GM12878 (cell line): Measurements from ENCODE around the gene ABCA3. TPM values are rescaled to one million over a fixed set of nuclear protein-coding genes. Genes with fewer than 3 reads are reported as not detected.

Experiments used
- ATAC-seq: fragments of 200-7000 bp; cut with Tn5 transposase; 3 replicates; pipeline ENCODE4 v1.9.1; 2020; ENCODE audit warnings: mild to moderate bottlenecking, moderate library complexity
- BruUV-seq: library from RNA; stranded (reverse); fragments of 400-500 nt; replicated peaks from 2 replicates; lab custom pipeline; 2021; lab: Mats Ljungman, UMichigan
- CTCF ChIA-PET: fragments of 300-600 bp; sonication (Branson Sonifier 250); formaldehyde crosslinking; extraction: SDS; loops from one replicate; lab custom pipeline; 2021; ENCODE audit warnings: inconsistent platforms; lab: Yijun Ruan, JAX
- POLR2A ChIA-PET: fragments of 350-600 bp; formaldehyde crosslinking; extraction: SDS; loops from one replicate; lab custom pipeline; 2021; ENCODE audit warnings: inconsistent platforms; lab: Charles Lee
- RAD21 ChIA-PET: fragments of 300-600 bp; sonication (Branson Sonifier 250); formaldehyde crosslinking; loops from one replicate; lab custom pipeline; 2023; ENCODE audit warnings: antibody characterized with exemption; ENCODE audit not compliant: unreplicated experiment; lab: Charles Lee
- SMC1A ChIA-PET: fragments of 300-600 bp; sonication (Branson Sonifier 250); formaldehyde crosslinking; loops from one replicate; lab custom pipeline; 2023; ENCODE audit not compliant: unreplicated experiment, uncharacterized antibody; lab: Charles Lee
- DNase-seq: peaks from one replicate; pipeline ENCODE4 v3.0.0-alpha.2; 2011; ENCODE audit warnings: low read depth, low spot score
- FAIRE-seq: peaks from 3 replicates; lab custom pipeline; 2011; peaks lifted over from hg19 to GRCh38; lab: Jason Lieb, UNC
- H2AFZ ChIP-seq: 2 replicates; pipeline ENCODE4 v1.6.0; 2011; ENCODE audit warnings: low read depth, low read length, control low read depth; ENCODE audit not compliant: control insufficient read depth
- H3K27ac ChIP-seq: 2 replicates; pipeline ENCODE4 v1.5.1; 2011; ENCODE audit warnings: control low read depth; ENCODE audit not compliant: control insufficient read depth, insufficient read depth
- H3K27me3 ChIP-seq, 2 experiments: replicated peaks in 1 of 2; 2 replicates each; pipeline versions ENCODE4 v1.6.0 to v1.6.1; 2011; ENCODE audit warnings: low read length in 1 of 2; ENCODE audit not compliant: control insufficient read depth in 2 of 2, insufficient read depth in 2 of 2
- H3K36me3 ChIP-seq, 2 experiments: 2 replicates each; pipeline ENCODE4 v1.5.1; 2011; ENCODE audit warnings: low read length in 1 of 2; ENCODE audit not compliant: control insufficient read depth in 2 of 2, insufficient read depth in 2 of 2
- H3K4me1 ChIP-seq: 2 replicates; pipeline ENCODE4 v1.6.1; 2011; ENCODE audit warnings: mild to moderate bottlenecking, low read length, moderate library complexity, mixed read lengths; ENCODE audit not compliant: control insufficient read depth, insufficient read depth
- H3K4me2 ChIP-seq: 2 replicates; pipeline ENCODE4 v1.6.0; 2011; ENCODE audit warnings: control low read depth; ENCODE audit not compliant: control insufficient read depth, insufficient read depth
- H3K4me3 ChIP-seq: fragments of 200-600 bp; sonication (generic); 2 replicates; pipeline ENCODE4 v1.5.1; 2016
- H3K79me2 ChIP-seq: 2 replicates; pipeline ENCODE4 v1.6.0; 2011; ENCODE audit warnings: low read length; ENCODE audit not compliant: control insufficient read depth, insufficient read depth
- H3K9ac ChIP-seq: 2 replicates; pipeline ENCODE4 v1.8.0; 2011; ENCODE audit warnings: low read length, control low read depth, mixed read lengths; ENCODE audit not compliant: control insufficient read depth, insufficient read depth
- H3K9me3 ChIP-seq: replicated peaks from 3 replicates; pipeline ENCODE4 v1.5.1; 2011; ENCODE audit warnings: mild to moderate bottlenecking, low read length; ENCODE audit not compliant: control insufficient read depth, insufficient read depth
- H4K20me1 ChIP-seq: 2 replicates; pipeline ENCODE4 v1.6.0; 2011; ENCODE audit not compliant: control insufficient read depth, insufficient read depth
- CBFB ChIP-seq: IDR thresholded peaks from 2 replicates; pipeline ENCODE4 v1.6.1; 2016; ENCODE audit warnings: antibody characterized with exemption, low read depth
- CBX5 ChIP-seq: sonication (generic); IDR thresholded peaks from 2 replicates; pipeline ENCODE4 v1.6.1; 2016; ENCODE audit warnings: low read depth, moderate library complexity, mild to moderate bottlenecking, inconsistent platforms
- NBN ChIP-seq: fragments of 450-650 bp; IDR thresholded peaks from 2 replicates; pipeline ENCODE4 v1.6.1; 2016
- WGBS: methylation state at CpG from one replicate; pipeline ENCODE4 v1.1.6; 2016; ENCODE audit warnings: low lambda C conversion rate; ENCODE audit not compliant: insufficient replicate concordance, insufficient coverage; ENCODE audit errors: missing lambda C conversion rate; 5-methylcytosine and 5-hydroxymethylcytosine counted together
- in situ Hi-C: fragments of 300-500 bp; cut with MboI; formaldehyde crosslinking; loops from 9 replicates; pipeline ENCODE4 v1.14.3; 2018; ENCODE audit warnings: mixed read lengths
- intact Hi-C: fragments of 100-400 bp; cut with micrococcal nuclease; formaldehyde crosslinking; loops from one replicate; pipeline ENCODE4 v1.14.2; 2022; ENCODE audit not compliant: unreplicated experiment
- polyA plus RNA-seq, 11 experiments: library from polyadenylated mRNA; depleted of rRNA in 4 of 11; unstranded in 6 of 11; stranded (reverse) in 5 of 11; fragments of >200 nt; fragmentation: Nextera tagmentation in 4 of 11; fragmentation: Illumina TruSeq in 1 of 11; extraction: Ambion mirVana in 4 of 11; extraction: Trizol in 1 of 11; gene quantifications; 1 replicate in 1 of 11; 2 replicates in 10 of 11; pipeline versions ENCODE4 v1.2.1 to v1.2.3, GENCODE V29; 2011 to 2016; ENCODE audit warnings: inconsistent platforms in 2 of 11, missing spikeins in 2 of 11, low read depth in 1 of 11
- total RNA-seq, 4 experiments: library from RNA; depleted of rRNA in 3 of 4; stranded (reverse); fragments of >200 nt in 3 of 4; fragmentation: Illumina TruSeq in 1 of 4; extraction: Trizol in 1 of 4; gene quantifications; 2 replicates each; pipeline versions ENCODE4 v1.2.1 to v1.2.3, GENCODE V29; 2013 to 2021
- TF ChIP-seq, protein P1 (sequence below): fragments of 450-650 bp; IDR thresholded peaks from 2 replicates; pipeline ENCODE4 v1.6.1; 2016; ENCODE audit warnings: mild to moderate bottlenecking, moderate library complexity, borderline replicate concordance
- TF ChIP-seq, protein P2 (sequence below): fragments of 450-650 bp; IDR thresholded peaks from 2 replicates; pipeline ENCODE4 v1.6.1; 2017; ENCODE audit warnings: mild to moderate bottlenecking, low read depth, inconsistent platforms; ENCODE audit not compliant: poor library complexity, severe bottlenecking

Gene ABCA3
- total and polyA plus RNA-seq, 10 of the 15 experiments (the other 5 are each of a cell fraction or from before 2014, with no cell fraction given), result 0.71 to 17.6 (median 6.7) TPM

- Histone ChIP-seq H3K27ac (peak overlapping the region; percentile 76), H3K4me3 (peak overlapping the region; percentile 84), H3K9me3 (no peaks in the 10 kb centered on the region), H3K36me3 (peaks cover 8 to 17% of the 10 kb centered on the region in 2 experiments; a peak in 3 of 4 replicates), H3K27me3 (no peaks in the 10 kb centered on the region), H3K4me1 (peaks cover 13% of the 10 kb centered on the region), H3K79me2 (peaks cover 13% of the 10 kb centered on the region), H4K20me1 (no peaks in the 10 kb centered on the region), H2AFZ (peak overlapping the region; percentile 60), H3K9ac (peak overlapping the region; percentile 80), H3K4me2 (peak overlapping the region; percentile 94)
- ATAC-seq (no peak; the same call in 2 of the 3 replicates), DNase-seq (no peak), FAIRE-seq (no peak)
- ChIA-PET CTCF (interaction anchor here (0.6 to 2.5 kb wide), 13 partner anchors 13 to 287 kb away, joined by 3 to 14 read pairs (median 3); no protein-coding TSS in a partner anchor), POLR2A (interaction anchor here (0.9 to 2.5 kb wide), 6 partner anchors 18 to 282 kb away, joined by 3 to 9 read pairs (median 5); partner anchors contain the start of genes CCNF and TRAF7), RAD21 (interaction anchor here (0.6 to 2.7 kb wide), 10 partner anchors 19 to 114 kb away, joined by 3 to 14 read pairs (median 4); partner anchors contain the start of genes PGP, PKD1 and TRAF7), SMC1A (interaction anchor here (1.1 to 1.9 kb wide), 8 partner anchors 18 to 251 kb away, joined by 3 to 6 read pairs (median 4); partner anchors contain the start of gene TRAF7)
- WGBS, result 4% methylated on average over 27 of the region's 35 CpGs
- intact Hi-C loops (loop anchor here (2.0 to 5.0 kb wide), 2 partner anchors 28 to 43 kb away; partner anchors contain the start of genes E4F1 and MLST8), in situ Hi-C loops (no loop called here)
- TF ChIP-seq, protein P1, sequence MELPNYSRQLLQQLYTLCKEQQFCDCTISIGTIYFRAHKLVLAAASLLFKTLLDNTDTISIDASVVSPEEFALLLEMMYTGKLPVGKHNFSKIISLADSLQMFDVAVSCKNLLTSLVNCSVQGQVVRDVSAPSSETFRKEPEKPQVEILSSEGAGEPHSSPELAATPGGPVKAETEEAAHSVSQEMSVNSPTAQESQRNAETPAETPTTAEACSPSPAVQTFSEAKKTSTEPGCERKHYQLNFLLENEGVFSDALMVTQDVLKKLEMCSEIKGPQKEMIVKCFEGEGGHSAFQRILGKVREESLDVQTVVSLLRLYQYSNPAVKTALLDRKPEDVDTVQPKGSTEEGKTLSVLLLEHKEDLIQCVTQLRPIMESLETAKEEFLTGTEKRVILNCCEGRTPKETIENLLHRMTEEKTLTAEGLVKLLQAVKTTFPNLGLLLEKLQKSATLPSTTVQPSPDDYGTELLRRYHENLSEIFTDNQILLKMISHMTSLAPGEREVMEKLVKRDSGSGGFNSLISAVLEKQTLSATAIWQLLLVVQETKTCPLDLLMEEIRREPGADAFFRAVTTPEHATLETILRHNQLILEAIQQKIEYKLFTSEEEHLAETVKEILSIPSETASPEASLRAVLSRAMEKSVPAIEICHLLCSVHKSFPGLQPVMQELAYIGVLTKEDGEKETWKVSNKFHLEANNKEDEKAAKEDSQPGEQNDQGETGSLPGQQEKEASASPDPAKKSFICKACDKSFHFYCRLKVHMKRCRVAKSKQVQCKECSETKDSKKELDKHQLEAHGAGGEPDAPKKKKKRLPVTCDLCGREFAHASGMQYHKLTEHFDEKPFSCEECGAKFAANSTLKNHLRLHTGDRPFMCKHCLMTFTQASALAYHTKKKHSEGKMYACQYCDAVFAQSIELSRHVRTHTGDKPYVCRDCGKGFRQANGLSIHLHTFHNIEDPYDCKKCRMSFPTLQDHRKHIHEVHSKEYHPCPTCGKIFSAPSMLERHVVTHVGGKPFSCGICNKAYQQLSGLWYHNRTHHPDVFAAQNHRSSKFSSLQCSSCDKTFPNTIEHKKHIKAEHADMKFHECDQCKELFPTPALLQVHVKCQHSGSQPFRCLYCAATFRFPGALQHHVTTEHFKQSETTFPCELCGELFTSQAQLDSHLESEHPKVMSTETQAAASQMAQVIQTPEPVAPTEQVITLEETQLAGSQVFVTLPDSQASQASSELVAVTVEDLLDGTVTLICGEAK, result peak; percentile 46; the same call in 1 of the 2 replicates
- no peak for TF ChIP-seq CBFB
- no peak for TF ChIP-seq CBX5
- TF ChIP-seq, protein P2, sequence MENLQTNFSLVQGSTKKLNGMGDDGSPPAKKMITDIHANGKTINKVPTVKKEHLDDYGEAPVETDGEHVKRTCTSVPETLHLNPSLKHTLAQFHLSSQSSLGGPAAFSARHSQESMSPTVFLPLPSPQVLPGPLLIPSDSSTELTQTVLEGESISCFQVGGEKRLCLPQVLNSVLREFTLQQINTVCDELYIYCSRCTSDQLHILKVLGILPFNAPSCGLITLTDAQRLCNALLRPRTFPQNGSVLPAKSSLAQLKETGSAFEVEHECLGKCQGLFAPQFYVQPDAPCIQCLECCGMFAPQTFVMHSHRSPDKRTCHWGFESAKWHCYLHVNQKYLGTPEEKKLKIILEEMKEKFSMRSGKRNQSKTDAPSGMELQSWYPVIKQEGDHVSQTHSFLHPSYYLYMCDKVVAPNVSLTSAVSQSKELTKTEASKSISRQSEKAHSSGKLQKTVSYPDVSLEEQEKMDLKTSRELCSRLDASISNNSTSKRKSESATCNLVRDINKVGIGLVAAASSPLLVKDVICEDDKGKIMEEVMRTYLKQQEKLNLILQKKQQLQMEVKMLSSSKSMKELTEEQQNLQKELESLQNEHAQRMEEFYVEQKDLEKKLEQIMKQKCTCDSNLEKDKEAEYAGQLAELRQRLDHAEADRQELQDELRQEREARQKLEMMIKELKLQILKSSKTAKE, result peak; percentile 18
- TF ChIP-seq NBN, result 0 out of 2 replicates have a peak, but pooled peaks have one; percentile 9
- BruUV-seq, result TSS peak; percentile 74
Observed at GRCh38 chr16:2250652-2251295, 89.8 kb downstream of the ABCA3 start.
